GM06990 (cell line): ENCODE results near the gene GRIN3A.

Source experiments
- DNase-seq: peaks from one replicate; pipeline ENCODE4 v3.0.0-alpha.2; 2011; ENCODE audit not compliant: insufficient read length; ENCODE audit errors: extremely low read depth
- H3K27me3 ChIP-seq: replicated peaks from 2 replicates; pipeline ENCODE4 v1.6.0; 2011; ENCODE audit warnings: low read length; ENCODE audit not compliant: control insufficient read depth, insufficient read depth
- H3K36me3 ChIP-seq: 2 replicates; pipeline ENCODE4 v1.5.1; 2011; ENCODE audit warnings: low read length; ENCODE audit not compliant: control insufficient read depth, insufficient read depth
- H3K4me3 ChIP-seq: replicated peaks from 2 replicates; pipeline ENCODE4 v1.5.1; 2011; ENCODE audit warnings: low read depth, mild to moderate bottlenecking, control low read depth, low read length
- CTCF ChIP-seq: IDR thresholded peaks from 2 replicates; pipeline ENCODE4 v1.5.1; 2011; ENCODE audit warnings: low read length, control low read depth, mild to moderate bottlenecking, inconsistent platforms; ENCODE audit not compliant: insufficient read depth, poor library complexity, severe bottlenecking

Gene GRIN3A

DNA sequence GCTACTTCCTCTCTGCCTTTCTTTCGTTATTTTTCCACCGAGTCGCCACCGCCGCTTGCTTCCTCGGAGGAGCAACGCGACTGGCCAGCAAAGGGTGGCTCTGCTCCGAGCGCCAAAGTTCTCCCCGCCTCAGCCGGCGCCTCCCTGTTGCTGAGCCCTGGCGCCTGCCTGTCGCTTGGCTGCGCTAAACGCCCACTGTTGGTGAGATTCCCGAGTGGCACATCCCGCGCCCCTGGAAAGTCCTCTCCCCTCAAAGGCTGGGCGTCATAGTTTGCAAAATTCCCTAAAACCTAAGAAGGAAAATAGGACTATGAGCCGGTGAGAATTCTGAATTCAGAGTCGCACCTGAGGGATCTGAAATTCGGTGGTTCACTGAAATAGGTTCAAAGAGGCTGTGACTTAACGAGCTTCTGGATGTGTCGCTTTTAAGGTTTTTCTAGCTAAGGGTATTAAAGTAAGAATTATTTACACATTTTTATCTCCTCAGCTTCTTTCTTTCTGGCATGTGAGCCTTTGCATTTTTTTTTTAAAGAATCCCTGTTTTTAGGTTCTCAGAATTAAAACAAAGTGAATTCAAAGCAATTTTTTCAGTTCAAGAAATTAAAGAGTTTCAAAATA, at the start of gene GRIN3A:
Gene GRIN3A (minus strand): TSS at position 82 of the 618 bp plus-strand sequence. CDS start 668 bp downstream, outside the sequence.
- TF ChIP-seq CTCF, result no peak
- Histone ChIP-seq H3K4me3 (no peak within 1 kb of the TSS), H3K36me3 (no peaks in the 10 kb centered on the region), H3K27me3 (no peaks in the 10 kb centered on the region)
- DNase-seq, result no peak

DNA sequence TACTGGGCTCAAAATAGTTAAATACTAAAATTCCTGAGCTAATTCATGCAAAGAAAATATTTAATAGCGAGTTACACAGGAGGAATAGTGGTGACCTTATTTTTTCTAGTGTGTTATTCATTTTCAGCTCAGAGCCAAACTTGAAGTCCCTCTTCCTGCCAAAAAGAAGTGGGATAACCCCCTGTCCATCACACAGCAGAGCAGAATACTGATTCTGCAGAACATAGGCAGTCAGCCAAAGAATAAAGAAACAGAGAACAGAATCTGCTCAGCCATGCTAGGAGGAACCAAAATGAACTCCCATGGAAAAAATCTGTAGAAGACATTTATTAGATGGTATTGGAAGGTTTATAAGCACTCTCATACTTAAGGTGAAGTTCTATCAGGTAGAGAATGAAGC, 49.4 kb upstream of the GRIN3A start:
- H3K27me3 ChIP-seq, result no peaks in the 10 kb centered on the region
- no peak for TF ChIP-seq CTCF
- no peak for DNase-seq
- no peak overlapping the region for H3K4me3 ChIP-seq
- H3K36me3 ChIP-seq, result no peaks in the 10 kb centered on the region

DNA sequence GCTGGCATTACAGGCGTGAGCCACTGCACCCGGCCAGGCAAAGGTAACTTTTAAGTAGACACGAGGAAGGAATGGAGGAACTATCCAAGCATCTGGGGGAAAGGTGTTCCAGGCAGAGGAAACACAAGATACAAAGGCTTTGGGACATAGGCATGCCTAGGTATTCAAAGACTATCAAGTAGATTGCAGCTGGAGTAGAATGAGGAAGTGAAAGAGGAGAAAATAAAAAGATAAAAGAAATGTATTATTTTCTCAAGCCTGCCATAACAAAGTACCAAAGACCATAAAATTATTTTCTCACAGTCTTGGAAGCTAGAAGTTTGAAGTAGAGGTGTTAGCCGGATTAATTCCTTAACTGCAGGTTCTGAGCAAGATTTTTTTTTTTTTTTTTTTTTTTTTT, 39.9 kb upstream of the GRIN3A start:
- H3K36me3 ChIP-seq, result no peaks in the 10 kb centered on the region
- H3K4me3 ChIP-seq, result no peak overlapping the region
- no peak for DNase-seq
- no peaks in the 10 kb centered on the region for H3K27me3 ChIP-seq
- TF ChIP-seq CTCF, result no peak

- Histone ChIP-seq H3K4me3 (no peak overlapping the region), H3K36me3 (no peaks in the 10 kb centered on the region), H3K27me3 (no peaks in the 10 kb centered on the region)
- no peak for TF ChIP-seq CTCF
- DNase-seq, result no peak
Observed at GRCh38 chr9:101764472-101764871, 26.0 kb upstream of the GRIN3A start.

GRCh38 chr9:101758304-101758930, 20.0 kb upstream of the GRIN3A start:
- DNase-seq, result no peak
- H3K4me3 ChIP-seq, result no peak overlapping the region
- no peak for TF ChIP-seq CTCF
- H3K27me3 ChIP-seq, result no peaks in the 10 kb centered on the region
- H3K36me3 ChIP-seq, result no peaks in the 10 kb centered on the region
